HG03060 (cell line): ENCODE measurements around the gene OS9.
"Not testable (repeated sequence)": the region's sequence is repeated elsewhere in the genome, so short reads cannot be mapped to it uniquely, and the experiment has no call there.

Source experiments
- ATAC-seq: cut with Tn5 transposase; IDR thresholded peaks from one replicate; pipeline ENCODE4 v1.9.1; 2021; ENCODE audit warnings: low read depth, moderate number of reproducible peaks; ENCODE audit not compliant: unreplicated experiment

The OS9 gene

GRCh38 chr12:57693659-57694458, at the start of gene OS9:
Gene OS9, plus strand, starts transcription at chr12:57694132. Its CDS starts 30 bp downstream, at chr12:57694162.
- ATAC-seq, result peak; percentile 97

DNA sequence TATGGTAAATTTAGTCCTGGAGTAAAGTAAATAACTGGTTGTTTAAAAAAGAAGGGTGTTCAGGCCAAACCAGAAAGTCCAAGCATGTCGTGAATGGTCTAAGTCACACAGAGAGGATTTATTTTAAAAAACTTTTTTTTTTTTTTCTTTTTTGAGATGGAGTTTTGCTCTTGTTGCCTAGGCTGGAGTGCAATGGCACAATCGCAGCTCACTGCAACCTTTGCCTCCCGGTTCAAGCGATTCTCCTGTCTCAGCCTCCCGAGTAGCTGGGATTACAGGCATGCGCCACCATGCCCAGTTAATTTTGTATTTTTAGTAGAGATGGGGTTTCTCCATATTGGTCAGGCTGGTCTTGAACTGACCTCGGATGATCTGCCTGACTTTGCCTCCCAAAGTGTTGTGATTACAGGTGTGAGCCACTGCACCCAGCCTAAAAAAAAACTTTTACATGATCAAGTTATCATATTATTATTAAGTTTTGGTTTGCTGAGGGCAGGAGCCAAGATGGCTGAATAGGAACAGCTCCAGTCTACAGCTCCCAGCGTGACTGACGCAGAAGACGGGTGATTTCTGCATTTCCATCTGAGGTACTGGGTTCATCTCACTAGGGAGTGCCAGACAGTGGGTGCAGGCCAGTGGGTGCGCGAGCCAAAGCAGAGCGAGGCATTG, 47.8 kb upstream of the OS9 start:
- not testable (repeated sequence) for ATAC-seq

GRCh38 chr12:57646659-57647049, 47.3 kb upstream of the OS9 start:
- ATAC-seq, result not testable (repeated sequence)

- ATAC-seq, result no peak
Measured at GRCh38 chr12:57654042-57654441, 39.9 kb upstream of the OS9 start.

DNA sequence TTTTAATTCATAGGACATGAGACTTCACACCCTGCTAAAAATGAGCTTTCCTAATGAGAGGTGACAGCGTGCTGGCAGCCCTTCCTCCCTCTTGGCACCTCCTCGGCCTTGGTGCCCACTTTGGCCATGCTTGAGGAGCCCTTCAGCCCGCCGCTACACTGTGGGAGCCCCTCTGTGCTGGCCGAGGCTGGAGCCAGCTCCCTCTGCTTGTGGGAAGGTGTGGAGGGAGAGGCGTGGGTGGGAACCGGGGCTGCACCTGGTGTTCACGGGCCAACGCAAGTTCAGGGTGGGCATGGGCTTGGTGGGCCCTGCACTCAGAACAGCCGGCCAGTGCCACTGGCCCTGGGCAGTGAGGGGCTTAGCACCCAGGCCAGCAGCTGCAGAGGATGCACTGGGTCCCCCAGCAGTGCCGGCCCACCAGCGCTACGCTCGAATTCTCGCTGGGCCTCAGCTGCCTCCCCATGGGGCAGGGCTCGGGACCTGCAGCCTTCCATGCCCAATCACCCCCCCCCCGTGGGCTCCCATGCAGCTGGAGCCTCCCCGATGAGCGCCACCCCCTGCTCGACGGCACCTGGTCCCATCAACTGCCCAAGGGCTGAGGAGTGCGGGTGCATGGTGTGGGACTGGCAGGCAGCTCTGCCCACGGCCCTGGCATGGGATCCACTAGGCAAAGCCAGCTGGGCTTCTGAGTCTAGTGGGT, 38.2 kb upstream of the OS9 start:
- no peak for ATAC-seq

DNA sequence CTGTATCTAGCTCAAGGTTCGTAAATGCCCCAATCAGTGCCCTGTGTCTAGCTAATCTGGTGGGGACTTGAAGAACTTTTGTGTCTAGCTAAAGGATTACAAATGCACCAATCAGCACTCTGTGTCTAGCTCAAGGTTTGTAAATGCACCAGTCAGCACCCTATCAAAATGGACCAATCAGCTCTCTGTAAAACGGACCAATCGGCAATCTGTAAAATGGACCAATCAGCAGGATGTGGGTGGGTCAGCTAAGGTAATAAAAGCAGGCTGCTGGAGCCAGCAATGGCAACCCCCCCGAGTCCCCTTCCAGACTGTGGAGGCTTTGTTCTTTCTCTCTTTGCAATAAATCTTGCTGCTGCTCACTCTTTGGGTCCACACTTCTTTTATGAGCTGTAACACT, 37.5 kb upstream of the OS9 start:
- not testable (repeated sequence) for ATAC-seq

DNA sequence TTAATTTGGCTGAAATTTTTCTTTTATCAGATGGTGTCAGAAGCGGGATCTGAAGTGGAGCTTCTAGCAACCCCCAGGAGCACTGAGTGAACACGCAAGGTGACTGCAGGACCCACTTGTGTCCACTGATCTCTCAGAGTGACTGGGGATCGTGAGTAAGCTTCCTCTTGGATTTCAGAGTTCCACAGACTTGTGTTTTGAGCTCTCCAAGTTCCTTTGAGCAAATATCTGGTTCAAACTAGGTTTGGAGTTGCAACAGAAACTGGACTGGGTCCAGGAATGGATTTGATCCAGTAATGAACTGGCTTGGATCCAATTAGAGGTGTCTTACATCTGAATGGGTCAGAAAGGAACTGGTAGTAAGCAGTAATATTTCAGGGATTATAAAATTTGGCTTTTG, 36.2 kb upstream of the OS9 start:
- no peak for ATAC-seq

DNA sequence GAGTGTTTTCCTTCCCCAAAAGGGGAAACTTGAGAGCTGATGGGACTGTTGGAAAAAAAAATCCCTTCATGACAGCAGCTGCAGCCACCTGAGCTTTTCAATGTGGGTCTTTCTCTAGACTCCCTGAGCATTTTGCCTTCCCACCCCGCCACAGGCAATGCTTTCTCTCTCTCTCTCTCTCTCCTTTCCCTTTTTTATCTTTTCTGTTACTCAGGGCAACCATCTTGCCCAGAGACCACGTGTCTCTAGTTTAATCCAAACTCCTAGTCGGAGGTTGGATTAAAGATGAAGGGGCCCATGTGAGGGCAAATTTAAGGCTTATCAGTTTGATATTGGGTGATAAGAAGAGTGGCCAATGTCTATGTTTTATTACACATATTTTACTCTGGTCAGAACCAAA, 35.0 kb upstream of the OS9 start:
- ATAC-seq, result no peak

DNA sequence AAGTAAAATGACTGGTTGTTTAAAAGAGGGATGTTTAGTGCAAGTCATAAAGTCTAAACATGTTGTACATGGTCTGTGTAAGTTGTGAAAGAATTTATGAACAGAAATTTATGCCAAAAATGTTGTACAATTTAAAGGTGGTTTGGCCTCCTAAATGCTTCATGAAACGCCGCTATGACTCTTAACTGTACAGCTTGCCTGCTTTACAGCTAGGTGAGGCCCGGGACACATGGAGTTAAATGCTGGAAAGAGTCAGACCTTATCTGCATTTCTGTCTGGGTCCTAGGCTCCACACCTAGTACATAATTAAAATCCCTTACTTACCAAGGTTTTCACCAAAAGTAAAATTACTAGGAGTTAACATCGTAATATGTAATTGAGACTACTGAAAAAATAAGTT, 32.6 kb upstream of the OS9 start:
- no peak for ATAC-seq

DNA sequence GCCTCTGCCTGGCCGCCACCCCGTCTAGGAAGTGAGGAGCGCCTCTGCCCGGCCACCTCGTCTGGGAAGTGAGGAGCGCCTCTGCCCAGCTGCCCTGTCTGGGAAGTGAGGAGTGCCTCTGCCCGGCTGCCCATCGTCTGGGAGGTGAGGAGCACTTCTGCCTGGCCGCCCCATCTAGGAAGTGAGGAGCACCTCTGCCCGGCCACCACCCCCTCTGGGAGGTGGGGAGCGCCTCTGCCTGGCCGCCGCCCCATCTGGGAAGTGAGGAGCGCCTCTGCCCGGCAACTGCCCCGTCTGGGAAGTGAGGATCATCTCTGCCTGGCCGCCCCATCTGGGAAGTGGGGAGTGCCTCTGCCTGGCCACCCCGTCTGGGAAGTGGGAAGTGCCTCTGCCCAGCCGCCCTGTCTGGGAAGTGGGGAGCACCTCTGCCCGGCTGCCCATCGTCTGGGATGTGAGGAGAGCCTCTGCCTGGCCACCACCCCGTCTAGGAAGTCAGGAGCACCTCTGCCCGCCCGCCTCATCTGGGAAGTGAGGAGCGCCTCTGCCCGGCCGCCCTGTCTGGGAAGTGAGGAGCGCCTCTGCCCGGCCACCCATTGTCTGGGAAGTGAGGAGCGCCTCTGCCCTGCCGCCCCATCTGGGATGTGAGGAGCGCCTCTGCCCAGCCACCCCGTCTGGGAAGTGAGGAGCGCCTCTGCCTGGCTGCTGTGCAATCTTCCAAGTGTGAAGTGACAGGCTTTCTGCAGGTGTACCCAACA, 28.7 kb upstream of the OS9 start:
- not testable (repeated sequence) for ATAC-seq

DNA sequence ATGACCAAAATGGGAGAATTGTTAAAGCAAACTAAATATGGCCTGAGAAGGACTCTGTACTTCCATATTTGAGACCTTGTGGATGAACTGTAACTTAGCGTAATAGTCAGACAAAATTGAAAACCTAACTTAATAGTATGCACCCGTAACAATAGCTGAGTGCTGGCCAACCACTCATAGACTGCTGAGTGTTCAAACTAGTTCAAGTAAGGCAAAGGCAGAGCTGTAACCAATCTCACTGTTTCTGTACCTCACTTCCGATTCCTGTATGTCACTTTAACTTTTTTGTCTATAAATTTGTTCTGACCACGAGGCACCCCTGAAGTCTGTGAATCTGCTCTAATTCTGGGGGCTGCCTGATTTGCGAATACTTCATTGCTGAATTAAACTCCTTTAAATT, 27.0 kb upstream of the OS9 start:
- no peak for ATAC-seq

DNA sequence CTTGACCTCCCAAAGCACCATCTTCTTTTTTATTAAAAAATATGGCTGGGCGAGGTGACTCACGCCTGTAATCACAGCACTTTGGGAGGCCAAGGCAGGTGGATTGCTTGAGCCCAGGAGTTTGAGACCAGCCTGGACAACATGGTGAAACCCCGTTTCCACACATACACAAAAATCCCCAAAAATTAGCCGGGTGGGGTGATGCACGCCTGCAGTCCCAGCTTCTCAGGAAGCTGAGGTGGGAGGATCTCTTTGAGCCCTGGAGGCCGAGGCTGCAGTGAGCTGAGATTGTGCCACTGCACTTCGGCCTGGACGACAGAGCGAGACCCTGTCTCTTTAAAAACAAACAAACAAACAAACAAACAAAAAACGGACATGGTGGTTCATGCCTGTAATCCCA, 24.2 kb upstream of the OS9 start:
- not testable (repeated sequence) for ATAC-seq

DNA sequence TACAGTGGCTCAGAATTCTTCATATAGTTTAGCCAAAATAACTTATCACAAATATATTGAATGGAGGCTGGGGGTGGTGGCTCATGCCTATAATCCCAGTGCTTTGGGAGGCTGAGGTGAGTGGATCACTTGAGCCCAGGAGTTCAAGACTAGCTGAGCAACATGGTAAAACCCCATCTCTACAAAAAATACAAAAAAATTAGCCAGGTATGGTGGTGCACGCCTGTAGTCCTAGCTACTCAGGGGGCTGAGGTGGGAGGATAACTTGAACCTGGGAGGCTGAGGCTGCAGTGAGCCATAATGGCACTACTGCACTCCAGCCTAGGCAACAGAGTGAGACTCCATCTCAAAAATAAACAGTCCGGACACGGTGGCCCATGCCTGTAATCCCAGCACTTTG, 22.1 kb upstream of the OS9 start:
- ATAC-seq, result not testable (repeated sequence)

DNA sequence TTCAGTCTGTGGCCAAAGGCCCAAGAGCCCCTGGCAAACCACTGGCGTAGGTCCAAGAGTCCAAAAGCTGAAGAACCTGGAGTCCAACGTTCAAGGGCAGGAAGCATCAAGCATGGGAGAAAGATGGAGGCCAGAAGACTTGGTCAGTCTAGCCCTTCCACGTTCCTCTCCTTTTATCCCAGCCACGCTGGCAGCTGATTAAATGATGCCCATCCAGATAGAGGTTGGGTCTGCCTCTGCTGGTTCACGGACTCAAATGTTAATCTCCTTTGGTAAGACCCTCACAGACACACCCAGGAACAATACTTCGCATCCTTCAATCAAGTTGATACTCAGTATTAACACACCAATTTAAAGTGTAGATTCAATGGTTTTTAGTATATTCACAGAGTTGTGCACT, 21.1 kb upstream of the OS9 start:
- no peak for ATAC-seq

- no peak for ATAC-seq
Measured at GRCh38 chr12:57674691-57675090, 19.2 kb upstream of the OS9 start.

DNA sequence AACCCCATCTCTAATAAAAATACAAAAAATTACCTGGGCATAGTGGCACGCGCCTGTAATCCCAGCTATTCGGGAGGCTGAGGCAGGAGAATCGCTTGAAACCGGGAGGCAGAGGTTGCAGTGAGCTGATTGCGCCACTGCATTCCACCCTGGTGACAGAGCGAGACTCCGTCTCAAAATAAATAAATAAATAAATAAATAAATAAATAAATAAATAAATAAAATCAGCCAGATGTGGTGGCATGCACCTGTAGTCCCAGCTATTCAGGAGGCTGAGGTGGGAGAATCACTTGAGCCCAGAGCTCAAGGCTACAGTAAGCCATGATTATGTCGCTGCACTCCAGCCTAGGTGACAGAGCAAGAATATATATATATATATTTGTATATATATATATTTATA, 16.0 kb upstream of the OS9 start:
- ATAC-seq, result not testable (repeated sequence)

- ATAC-seq, result no peak
Measured at GRCh38 chr12:57679697-57680096, 14.2 kb upstream of the OS9 start.

GRCh38 chr12:57687862-57688261, 6.1 kb upstream of the OS9 start:
- ATAC-seq, result no peak

DNA sequence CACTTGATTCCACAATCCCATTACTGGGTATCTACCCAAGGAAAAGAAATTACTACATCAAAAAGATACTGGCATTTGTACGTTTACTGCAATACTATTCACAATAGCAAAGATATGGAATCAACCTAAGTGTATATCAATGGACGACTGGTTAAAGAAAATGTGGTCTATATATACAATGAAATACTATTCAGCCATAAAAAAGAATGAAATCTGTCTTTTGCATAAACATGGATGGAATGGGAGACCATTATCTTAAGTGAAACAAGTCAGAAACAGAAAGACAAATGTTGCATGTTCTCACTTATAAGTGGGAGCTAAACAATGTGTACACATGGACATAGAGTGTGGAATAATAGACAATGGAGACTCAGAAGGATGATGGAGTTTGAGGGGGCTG, 5.0 kb upstream of the OS9 start:
- ATAC-seq, result no peak

GRCh38 chr12:57692500-57692899, 1.4 kb upstream of the OS9 start:
- no peak for ATAC-seq

DNA sequence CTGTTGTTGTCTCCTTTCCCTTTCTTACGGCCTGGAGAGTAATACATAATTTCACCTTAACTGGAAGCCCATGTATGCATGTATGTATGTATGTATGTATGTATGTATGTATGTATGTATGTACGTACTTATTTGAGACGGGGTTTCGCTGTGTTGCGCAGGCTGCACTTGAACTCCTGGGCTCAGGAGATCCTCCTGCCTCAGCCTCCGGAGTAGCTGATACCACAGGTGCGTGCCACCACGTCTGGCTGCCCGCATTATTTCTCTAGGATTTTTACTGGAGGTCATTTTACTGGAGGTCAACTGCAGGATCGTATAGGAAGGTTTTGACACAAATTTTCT, 644 bp upstream of the OS9 start:
- no peak for ATAC-seq
